ENCODE results near the gene ZNF296.
A peak's percentile ranks its signal among the peaks of the same experiment; 100 is the strongest.
"Not testable (repeated sequence)": the region's sequence is repeated elsewhere in the genome, so short reads cannot be mapped to it uniquely, and the experiment has no call there.

Gene ZNF296

GRCh38 chr19:45076029-45076850 is at the start of gene ZNF296:
TSS of gene ZNF296 (minus strand) at chr19:45076478. CDS start at chr19:45076373, 105 bp downstream.
- H3K4me3 ChIP-seq (ENCODE audit: low read depth, low read length), result peak within 1 kb of the TSS; percentile 79

DNA sequence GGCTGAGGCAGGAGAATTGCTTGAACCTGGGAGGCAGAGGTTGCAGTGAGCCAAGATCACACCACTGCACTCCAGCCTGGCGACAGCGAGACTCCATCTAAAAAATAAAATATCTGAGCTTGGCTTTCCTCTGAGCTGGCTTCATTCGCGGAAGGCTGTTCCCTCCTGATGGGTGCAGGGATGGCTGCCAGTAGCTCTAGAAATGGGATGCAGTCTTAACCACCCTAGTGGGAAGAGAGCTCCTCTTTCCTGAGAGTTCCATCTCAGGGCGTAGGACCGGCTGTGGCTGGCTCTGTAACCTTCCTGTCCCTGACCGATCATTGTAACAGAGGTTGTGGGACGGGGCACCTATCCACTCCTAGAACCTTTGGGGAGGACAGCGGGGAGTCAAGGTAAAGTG is 49.1 kb upstream of the ZNF296 start:
- no peak overlapping the region for H3K4me3 ChIP-seq (ENCODE audit: low read depth, low read length)

DNA sequence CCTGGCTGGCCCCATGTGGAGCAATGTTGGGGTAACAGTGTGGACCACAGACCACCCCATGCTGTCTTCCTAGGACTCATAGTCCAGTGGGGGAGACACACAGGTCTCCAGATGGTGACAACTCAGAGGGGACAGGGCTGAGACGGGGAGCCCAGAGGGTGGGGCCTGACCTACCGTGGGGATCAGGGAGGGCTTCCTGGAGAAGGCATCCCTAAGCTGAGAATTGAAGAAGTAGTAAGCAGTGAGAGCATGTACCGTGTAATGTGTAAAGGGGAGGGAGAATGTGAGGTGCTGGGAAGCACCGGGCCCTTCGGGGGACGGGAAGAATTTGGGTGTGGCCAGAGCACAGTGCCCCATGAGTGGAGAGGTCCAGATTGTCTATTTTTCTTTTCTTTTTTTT is 47.7 kb upstream of the ZNF296 start:
- H3K4me3 ChIP-seq (ENCODE audit: low read depth, low read length), result no peak overlapping the region

GRCh38 chr19:45123440-45123850 is 47.2 kb upstream of the ZNF296 start:
- H3K4me3 ChIP-seq (ENCODE audit: low read depth, low read length), result no peak overlapping the region

DNA sequence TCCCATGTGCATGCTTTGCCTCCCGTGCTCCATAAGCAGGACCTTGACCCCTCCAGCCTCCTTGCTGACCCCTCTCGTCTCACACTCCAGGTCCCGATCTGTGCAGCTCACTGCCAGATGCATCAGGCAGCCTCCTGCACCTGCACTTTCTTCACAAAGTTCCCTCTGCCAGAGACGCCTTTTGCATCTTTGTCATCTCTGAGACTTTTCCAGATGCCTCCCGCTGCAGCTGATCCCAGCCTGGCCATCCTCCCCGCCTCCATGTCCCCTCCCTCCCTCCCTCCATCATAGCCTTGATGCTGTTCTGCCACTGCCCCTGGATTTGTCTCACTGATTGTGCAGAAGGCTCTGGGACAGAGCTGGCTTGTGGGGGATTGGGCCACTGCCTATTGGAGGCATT is 46.6 kb upstream of the ZNF296 start:
- H3K4me3 ChIP-seq (ENCODE audit: low read depth, low read length), result no peak overlapping the region

- no peak overlapping the region for H3K4me3 ChIP-seq (ENCODE audit: low read depth, low read length)
Observed at GRCh38 chr19:45121827-45122345, 45.6 kb upstream of the ZNF296 start.

DNA sequence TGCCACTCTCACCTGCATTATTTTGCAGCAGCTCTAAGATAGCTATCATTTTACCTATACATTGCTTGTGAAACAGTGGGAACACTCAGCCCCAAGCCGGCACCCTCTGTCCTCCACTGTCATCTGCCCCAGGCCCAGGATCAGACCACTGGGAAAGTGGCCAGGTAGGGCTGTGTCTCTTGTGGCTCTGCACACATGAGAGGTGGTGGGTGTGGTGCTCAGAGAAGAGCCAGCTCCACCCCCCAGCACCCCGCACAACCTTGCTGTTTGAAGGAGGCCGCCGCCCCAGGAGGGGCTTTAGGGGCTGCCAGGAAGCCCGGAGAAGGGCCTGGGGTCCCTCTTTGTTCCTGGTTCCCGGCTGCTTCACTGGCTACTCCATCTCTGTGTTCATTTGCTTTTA is 43.3 kb upstream of the ZNF296 start:
- no peak overlapping the region for H3K4me3 ChIP-seq (ENCODE audit: low read depth, low read length)

DNA sequence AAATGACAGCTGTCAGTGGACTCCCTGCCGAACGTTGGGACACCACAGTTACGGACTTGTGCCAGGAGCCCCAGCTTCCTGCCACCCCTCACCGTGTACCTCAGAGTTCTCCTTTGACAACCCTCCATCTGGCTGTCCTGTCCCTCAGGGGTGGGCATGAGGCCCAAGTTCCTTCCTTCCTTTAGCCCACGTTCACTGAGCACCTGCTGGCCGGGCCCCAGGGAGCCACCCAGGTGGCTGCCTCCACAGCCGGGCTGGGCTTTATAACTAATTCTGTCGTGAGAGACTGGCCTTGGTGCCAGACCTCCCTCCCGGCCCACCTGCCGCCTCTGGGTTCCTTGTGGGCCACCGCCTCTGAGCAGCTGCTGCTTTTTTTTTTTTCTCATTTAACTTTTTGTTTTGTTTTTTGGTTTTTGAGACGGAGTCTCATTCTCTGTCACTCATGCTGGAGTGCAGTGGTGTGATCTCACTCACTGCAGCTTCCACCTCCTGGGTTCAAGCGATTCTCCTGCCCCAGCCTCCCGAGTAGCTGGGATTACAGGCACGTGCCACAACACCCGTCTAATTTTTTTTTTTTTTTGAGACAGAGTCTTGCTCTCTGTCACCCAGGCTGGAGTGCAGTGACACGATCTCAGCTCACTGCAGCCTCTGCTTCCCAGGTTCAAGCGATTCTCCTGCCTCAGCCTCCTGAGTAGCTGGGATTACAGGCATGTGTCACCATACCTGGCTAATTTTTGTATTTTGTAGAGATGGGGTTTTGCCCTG is 42.5 kb upstream of the ZNF296 start:
- H3K4me3 ChIP-seq (ENCODE audit: low read depth, low read length), result not testable (repeated sequence)

- H3K4me3 ChIP-seq (ENCODE audit: low read depth, low read length), result no peak overlapping the region
Observed at GRCh38 chr19:45118106-45118505, 41.8 kb upstream of the ZNF296 start.

DNA sequence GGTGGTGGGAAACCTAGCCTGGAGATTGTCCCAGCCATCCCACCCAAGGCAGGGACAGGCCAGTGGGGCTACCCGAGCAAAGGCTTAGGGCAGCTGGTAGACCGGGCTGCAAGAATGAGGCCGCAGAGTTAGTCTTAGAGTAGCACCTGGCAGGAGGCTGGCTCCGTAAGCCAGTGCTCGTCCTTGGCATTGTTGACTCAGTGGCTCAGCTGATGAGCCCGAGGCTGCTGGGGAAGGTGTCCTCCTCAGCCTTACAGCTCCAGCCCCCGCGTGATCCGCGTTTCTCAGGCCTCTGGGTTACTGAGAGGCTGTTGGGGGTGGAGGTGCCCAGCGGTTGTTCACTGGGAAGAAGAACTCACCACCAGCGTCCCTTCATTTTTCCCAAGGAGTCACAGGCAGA is 41.4 kb upstream of the ZNF296 start:
- H3K4me3 ChIP-seq (ENCODE audit: low read depth, low read length), result no peak overlapping the region

- H3K4me3 ChIP-seq (ENCODE audit: low read depth, low read length), result no peak overlapping the region
Observed at GRCh38 chr19:45117167-45117594, 40.9 kb upstream of the ZNF296 start.

GRCh38 chr19:45115809-45116615 is 39.7 kb upstream of the ZNF296 start:
- no peak overlapping the region for H3K4me3 ChIP-seq (ENCODE audit: low read depth, low read length)

GRCh38 chr19:45114116-45114515 is 37.8 kb upstream of the ZNF296 start:
- no peak overlapping the region for H3K4me3 ChIP-seq (ENCODE audit: low read depth, low read length)

- no peak overlapping the region for H3K4me3 ChIP-seq (ENCODE audit: low read depth, low read length)
Observed at GRCh38 chr19:45113628-45114027, 37.4 kb upstream of the ZNF296 start.

DNA sequence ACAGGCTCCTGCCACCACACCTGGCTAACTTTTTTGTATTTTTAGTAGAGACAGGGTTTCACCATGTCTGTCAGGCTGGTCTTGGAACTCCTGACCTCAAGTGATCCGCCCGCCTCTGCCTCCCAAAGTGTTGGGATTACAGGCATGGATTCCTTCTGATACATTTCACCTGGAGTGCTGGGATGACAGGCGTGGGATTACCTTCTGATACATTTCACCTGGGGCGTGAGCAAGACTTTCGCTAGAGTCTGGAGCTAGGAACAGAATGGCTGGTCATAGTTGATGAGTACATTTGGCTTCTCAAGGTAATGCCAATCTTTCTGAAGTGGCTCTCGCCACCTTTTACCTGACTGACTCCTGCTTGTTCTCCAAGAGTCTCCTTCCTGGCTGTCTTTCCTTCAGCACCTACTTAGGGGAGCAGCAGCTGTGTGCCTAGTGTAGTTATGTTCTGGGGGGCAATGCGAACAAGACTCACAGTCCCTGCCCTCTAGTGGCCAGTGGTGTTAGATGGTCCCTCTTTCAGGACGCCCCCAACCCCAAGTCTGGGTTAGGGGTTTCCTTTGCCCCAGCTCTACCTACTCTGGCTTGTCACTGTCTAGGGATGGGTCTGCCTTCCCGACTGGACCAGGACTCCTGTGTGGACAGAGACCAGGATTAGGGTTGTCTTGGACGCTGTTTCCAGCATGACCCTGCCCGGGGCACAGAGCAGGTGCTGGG is 36.0 kb upstream of the ZNF296 start:
- no peak overlapping the region for H3K4me3 ChIP-seq (ENCODE audit: low read depth, low read length)

DNA sequence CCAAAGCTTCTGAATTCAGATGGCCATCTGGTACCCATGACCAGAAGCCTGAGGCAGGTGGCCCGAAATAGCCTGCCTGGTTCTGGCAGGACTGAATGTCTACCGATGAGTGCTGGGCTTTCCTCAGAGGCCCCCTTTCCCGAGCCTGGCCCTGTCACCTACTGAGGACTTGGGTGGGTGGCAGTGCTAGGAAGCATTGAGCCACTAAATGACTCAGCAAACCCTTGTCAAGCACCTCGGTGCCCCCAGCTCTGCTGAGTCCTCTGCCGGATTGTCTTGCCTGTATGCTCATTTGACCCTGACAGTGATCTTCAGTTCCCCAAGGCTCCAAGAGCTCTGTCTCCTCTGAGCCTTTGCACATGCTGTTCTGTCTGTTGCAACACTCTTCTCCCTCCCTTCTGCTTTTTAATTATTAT is 34.6 kb upstream of the ZNF296 start:
- H3K4me3 ChIP-seq (ENCODE audit: low read depth, low read length), result no peak overlapping the region

DNA sequence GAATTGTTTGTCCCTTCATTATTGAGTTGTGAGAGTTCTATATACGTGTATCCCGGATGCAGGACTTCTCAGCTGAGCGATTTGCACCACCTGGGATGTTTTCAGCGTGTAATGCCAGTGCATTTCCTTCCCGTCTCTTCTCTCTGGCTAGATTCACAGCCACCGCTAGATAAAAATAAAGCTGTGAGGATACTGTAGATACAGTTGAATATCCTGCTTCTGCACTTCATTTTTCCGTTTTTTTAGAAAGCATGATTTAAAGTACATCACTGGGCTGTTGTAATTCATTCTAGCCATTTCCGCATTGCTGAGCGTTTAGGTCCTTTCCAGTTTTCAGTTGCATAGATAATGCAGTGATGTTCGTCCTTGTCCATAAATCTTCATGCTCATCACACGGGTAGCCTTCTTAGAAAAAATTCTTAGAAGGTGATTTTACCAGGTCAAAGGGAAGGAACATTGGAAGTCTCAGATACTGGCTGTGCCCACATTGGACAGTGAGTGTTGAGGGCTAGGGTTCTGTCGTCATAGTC is 31.4 kb upstream of the ZNF296 start:
- H3K4me3 ChIP-seq (ENCODE audit: low read depth, low read length), result no peak overlapping the region

GRCh38 chr19:45106363-45106762 is 30.1 kb upstream of the ZNF296 start:
- not testable (repeated sequence) for H3K4me3 ChIP-seq (ENCODE audit: low read depth, low read length)

DNA sequence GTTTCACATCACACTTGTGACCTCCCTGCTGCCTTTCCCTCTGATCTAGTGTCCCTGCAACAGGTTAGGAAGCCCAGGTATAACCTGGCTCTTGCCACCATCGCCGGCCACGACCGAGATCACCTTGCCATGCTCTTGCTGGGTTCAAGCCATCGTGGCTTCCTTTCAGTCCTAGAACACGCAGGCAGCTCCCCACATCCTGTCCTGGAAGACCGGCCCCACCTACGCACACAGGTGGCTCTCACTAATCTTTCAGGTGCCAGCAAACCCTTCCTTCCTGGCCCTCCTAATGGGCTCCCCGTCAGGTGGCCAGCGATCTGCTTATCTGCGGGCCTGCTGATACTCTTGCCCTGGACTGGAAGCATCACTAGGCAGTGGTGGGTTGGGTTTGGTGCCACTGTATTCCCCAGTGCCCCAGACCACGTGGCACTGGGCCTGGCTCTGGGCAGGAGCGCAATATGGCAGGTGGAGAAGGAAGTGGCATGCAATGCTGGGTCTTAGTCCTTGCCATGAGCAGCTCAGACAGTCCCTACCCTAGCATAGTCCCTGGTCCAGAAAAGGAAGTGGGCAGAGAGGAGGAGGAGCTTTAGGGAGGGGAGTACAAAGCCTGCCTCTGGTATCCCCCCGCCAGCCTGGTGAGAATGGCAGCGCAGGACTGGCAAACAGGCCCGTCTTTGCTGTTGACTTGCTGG is 28.5 kb upstream of the ZNF296 start:
- no peak overlapping the region for H3K4me3 ChIP-seq (ENCODE audit: low read depth, low read length)

Data from iPS-11a (cell line).